ENCODE data around the gene TMEM63B.

TMEM63B gene

DNA sequence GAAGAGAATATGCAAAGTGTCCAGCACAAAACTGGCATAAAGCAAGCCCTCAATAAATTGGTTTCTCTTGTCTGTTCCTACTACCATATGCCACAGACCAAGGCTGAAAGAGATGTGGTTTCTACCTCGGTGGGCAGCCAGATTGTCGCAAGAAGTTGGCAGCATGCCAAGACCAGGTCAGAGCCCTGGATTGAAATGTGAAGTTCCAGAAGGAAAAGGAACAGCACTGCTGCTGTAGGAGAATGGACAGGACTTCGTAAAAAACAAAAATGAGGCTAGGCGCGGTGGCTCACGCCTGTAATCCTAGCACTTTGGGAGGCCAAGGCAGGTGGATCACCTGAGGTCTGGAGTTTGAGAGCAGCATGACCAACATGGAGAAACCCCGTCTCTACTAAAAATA lies 22.2 kb upstream of the TMEM63B start:
- no peak for TF ChIP-seq CTCF (conservative IDR thresholded peaks at IDR 0.05; ENCODE audit: low read depth, low read length)
- DNase-seq (ENCODE audit: low read depth), result peak; percentile 15
- H3K4me3 ChIP-seq (ENCODE audit: low read depth, low read length), result no peak overlapping the region

- H3K4me3 ChIP-seq (ENCODE audit: low read depth, low read length), result no peak overlapping the region
Observed at GRCh38 chr6:44105993-44106740, 21.2 kb upstream of the TMEM63B start.

DNA sequence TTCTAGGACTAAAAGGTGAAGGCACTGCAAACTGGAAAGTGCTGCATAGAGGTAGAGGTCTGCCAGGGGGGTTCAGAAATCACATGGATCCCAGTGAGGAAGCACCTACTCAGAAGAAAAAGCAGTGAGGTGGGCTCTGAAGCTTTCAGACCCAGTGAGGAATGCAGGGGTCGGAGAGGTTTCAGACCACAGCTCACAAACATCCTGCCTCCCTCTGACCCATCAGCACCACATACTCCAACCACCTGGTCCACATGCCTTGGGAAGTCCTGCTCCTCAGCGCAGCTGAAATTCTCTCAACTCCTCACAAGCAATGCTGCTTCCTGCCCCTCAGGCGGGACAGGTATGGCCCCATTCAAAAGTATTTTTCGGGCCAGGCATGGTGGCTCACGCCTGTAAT lies 20.3 kb upstream of the TMEM63B start:
- TF ChIP-seq CTCF (conservative IDR thresholded peaks at IDR 0.05; ENCODE audit: low read depth, low read length), result no peak
- peak; percentile 38 for DNase-seq (ENCODE audit: low read depth)
- H3K4me3 ChIP-seq (ENCODE audit: low read depth, low read length), result no peak overlapping the region

More at GRCh38 chr6:44105993-44106740, 21.2 kb upstream of the TMEM63B start:
- no peak for TF ChIP-seq CTCF (conservative IDR thresholded peaks at IDR 0.05; ENCODE audit: low read depth, low read length)
- DNase-seq (ENCODE audit: low read depth), result peak; percentile 39

DNA sequence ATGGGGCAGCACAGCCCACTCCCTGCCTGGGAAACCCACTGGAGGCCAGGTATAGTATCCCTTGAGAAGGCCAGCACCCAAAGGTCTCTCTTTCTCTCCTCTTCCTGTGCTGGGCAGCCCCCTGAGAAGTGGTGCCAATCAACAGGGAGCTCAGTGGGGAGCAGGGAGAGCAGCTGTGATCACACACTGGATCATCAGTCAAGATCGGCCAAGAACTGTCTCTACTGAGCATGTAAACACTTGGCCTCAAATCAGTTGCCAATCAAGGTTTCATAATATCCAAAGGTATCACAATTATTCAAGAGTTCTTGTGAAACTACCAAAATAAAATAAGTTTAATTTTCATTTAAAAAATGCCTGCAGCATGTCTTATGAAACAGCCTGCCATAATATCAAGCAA lies 18.9 kb upstream of the TMEM63B start:
- TF ChIP-seq CTCF (conservative IDR thresholded peaks at IDR 0.05; ENCODE audit: low read depth, low read length), result no peak
- DNase-seq (ENCODE audit: low read depth), result no peak
- H3K4me3 ChIP-seq (ENCODE audit: low read depth, low read length), result no peak overlapping the region

- no peak for TF ChIP-seq CTCF (conservative IDR thresholded peaks at IDR 0.05; ENCODE audit: low read depth, low read length)
- H3K4me3 ChIP-seq (ENCODE audit: low read depth, low read length), result no peak overlapping the region
- DNase-seq (ENCODE audit: low read depth), result no peak
Observed at GRCh38 chr6:44109212-44109611, 18.1 kb upstream of the TMEM63B start.

GRCh38 chr6:44110005-44110676 lies 17.2 kb upstream of the TMEM63B start:
- no peak for TF ChIP-seq CTCF (conservative IDR thresholded peaks at IDR 0.05; ENCODE audit: low read depth, low read length)
- peak; percentile 11 for DNase-seq (ENCODE audit: low read depth)
- no peak overlapping the region for H3K4me3 ChIP-seq (ENCODE audit: low read depth, low read length)

All from choroid plexus epithelial cell (primary cell).